ENCODE data around the gene CRABP1.

The CRABP1 gene

DNA sequence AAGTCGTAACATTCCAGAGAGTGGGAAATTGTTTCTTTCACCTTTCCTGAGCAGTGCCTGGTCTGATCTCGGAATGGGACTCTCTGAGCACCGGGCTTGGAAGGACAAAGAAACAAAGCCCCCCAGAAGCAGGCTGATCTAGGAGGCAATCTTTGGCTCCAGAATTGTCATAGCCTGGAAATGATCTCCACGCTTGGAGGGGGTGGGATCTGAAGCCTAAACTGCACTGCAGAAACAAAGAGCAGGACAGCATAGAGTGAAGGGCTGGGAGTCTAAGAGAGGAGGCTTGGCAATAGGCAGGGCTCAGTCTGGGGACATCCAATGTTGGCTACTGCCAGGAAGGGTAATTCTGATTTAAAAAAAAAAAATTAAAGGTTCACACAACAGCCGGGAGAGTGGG is 1.9 kb downstream of the CRABP1 start:
- TF ChIP-seq, protein P1, sequence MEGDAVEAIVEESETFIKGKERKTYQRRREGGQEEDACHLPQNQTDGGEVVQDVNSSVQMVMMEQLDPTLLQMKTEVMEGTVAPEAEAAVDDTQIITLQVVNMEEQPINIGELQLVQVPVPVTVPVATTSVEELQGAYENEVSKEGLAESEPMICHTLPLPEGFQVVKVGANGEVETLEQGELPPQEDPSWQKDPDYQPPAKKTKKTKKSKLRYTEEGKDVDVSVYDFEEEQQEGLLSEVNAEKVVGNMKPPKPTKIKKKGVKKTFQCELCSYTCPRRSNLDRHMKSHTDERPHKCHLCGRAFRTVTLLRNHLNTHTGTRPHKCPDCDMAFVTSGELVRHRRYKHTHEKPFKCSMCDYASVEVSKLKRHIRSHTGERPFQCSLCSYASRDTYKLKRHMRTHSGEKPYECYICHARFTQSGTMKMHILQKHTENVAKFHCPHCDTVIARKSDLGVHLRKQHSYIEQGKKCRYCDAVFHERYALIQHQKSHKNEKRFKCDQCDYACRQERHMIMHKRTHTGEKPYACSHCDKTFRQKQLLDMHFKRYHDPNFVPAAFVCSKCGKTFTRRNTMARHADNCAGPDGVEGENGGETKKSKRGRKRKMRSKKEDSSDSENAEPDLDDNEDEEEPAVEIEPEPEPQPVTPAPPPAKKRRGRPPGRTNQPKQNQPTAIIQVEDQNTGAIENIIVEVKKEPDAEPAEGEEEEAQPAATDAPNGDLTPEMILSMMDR (IDR thresholded peaks at IDR 0.05; ENCODE audit: control insufficient read depth, insufficient read depth, low read depth, low read length, missing control alignments): no peak
- no peak overlapping the region for H3K4me3 ChIP-seq (ENCODE audit: control insufficient read depth, low read depth, low read length)
- DNase-seq (ENCODE audit: low read depth): no peak

DNA sequence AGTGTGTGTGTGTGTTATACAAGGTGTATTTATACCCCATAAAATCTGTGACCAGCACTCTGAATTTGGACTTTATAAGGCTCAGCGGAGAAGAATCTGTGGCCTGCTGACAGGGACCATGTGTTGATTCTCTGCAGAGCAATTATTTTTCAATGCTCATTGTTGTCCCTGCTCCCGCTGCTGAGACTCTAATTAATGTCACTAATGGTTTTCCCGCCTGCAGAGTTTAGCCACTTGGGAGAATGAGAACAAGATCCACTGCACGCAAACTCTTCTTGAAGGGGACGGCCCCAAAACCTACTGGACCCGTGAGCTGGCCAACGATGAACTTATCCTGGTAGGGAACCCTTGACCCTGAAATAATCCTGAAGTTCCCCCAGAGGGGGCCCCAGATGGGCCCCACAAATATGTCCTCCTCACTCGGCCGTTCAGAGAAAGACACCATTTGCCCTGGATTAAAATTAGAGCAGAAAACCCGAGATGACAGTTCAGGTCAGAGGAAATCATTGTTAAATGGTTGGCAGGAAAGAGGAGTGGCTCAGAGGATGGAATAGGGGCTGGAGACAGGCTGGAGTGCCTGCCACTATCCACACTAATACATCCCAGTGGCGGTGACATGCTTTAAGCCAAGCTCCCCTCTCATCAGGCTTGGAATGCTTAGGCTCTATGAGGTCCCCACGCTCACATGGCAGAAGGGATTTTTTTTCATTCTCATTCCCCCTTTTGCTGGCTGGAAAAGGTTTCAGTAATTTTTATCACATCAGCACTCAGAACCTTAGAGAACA is 3.3 kb downstream of the CRABP1 start:
- no peak for DNase-seq (ENCODE audit: low read depth)
- TF ChIP-seq, protein P1 (IDR thresholded peaks at IDR 0.05; ENCODE audit: control insufficient read depth, insufficient read depth, low read depth, low read length, missing control alignments): peak; percentile 5
- H3K4me3 ChIP-seq (ENCODE audit: control insufficient read depth, low read depth, low read length): no peak overlapping the region

DNA sequence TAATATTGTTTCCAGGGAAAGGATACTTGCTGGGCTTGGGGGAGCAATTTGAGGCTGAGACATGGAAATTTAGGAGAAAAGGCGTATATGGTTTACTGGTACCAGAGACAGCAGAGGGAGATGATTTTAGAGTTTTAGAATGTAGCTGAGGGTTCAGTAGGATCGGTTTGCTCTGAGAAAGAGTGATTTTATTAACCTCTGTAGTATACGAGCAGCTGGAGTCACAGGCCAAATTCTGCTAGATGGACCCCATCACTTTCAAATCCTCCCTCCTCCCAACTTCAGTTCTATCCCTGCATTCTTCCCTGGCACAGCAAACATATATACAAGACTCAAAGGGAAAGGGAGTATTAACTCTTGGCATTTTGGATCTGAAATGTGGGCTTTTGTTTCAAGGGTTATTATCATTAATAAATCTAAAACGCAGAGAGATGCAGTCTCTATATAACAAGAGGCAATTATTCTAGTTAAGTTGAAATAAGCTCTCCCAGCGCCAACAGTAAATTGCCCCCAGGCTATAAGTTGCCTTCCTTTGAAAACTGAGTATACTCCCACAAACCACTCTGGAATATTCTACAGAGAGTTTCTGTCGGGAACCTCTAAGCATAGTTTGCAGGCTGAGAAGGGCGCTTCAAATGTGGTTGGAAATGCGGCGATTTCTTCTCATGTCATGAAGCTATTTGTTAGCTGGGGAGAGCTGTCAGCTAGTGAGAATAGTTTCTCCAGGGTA is 5.4 kb downstream of the CRABP1 start:
- no peak for DNase-seq (ENCODE audit: low read depth)
- no peak overlapping the region for H3K4me3 ChIP-seq (ENCODE audit: control insufficient read depth, low read depth, low read length)
- TF ChIP-seq, protein P1 (IDR thresholded peaks at IDR 0.05; ENCODE audit: control insufficient read depth, insufficient read depth, low read depth, low read length, missing control alignments): no peak

DNA sequence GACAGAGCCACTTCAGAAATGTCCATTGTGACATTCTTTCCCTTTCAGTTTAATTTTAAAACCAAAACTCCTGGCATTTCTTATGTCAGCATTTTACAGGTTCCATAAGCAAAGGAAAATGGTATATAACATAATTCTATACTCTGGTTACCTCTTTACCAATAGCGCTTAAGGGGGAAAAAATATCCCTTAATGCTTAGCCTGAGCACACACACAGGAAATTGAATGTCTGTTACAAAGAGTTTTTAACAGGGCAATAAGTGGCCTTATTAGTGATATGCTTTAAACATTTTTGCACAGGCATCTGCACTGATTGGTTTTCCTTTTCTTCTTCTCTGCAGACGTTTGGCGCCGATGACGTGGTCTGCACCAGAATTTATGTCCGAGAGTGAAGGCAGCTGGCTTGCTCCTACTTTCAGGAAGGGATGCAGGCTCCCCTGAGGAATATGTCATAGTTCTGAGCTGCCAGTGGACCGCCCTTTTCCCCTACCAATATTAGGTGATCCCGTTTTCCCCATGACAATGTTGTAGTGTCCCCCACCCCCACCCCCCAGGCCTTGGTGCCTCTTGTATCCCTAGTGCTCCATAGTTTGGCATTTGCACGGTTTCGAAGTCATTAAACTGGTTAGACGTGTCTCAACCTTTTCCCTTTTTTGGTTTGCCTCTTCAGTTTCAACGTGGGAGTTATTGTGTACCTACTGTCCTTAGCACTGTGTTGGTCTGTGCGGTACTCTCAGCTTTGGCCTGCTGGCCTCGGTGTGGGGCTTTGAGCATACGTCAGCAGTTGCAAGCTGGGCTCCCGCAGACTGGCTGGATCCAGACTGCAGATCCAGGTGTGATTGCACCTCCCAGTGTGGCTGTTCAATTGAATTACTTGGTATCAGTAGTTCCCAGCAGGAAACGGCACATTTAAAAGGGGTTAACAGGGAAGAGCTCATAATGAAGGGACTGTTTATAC is 7.7 kb downstream of the CRABP1 start:
- TF ChIP-seq, protein P1 (IDR thresholded peaks at IDR 0.05; ENCODE audit: control insufficient read depth, insufficient read depth, low read depth, low read length, missing control alignments): no peak
- DNase-seq (ENCODE audit: low read depth): no peak
- no peak overlapping the region for H3K4me3 ChIP-seq (ENCODE audit: control insufficient read depth, low read depth, low read length)

DNA sequence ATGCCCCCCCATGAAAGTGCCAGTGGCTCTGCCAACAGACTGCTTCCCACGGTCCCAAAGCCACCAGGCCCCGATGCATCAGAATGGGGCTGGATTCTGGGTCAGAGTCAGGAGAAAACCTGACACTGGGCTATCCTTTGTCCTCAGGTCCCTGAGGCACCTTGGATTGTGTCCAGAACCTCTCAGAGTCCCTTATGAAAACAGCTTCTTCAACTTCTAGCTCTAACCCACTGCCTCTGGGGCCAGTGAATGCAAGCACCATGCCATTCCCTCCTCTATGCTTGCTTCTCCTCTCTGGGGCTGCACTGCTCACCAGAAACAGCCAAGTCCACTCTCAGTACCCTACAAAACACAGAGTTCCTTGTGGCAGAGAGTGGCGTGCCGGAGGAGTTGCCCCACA is 9.9 kb downstream of the CRABP1 start:
- TF ChIP-seq, protein P1 (IDR thresholded peaks at IDR 0.05; ENCODE audit: control insufficient read depth, insufficient read depth, low read depth, low read length, missing control alignments): no peak
- DNase-seq (ENCODE audit: low read depth): no peak
- no peak overlapping the region for H3K4me3 ChIP-seq (ENCODE audit: control insufficient read depth, low read depth, low read length)

DNA sequence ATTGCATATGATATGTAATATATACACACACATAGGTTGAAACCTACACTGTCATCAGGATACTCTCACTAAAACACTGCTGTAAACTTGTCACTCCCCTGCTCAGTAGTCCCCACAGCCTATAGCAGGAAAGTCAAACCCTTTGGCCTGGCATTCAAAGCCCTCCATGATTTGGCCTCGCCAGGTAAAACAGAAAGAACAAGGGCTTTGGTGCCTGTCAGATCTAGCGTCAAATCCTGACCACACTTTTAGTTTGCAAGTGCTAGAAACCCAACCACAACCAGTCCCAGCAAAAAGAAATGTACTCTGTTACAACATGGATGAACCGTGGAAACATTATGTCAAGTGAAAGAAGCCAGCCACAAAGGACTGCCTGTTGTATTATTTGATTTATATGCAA is 11.4 kb downstream of the CRABP1 start:
- TF ChIP-seq, protein P1 (IDR thresholded peaks at IDR 0.05; ENCODE audit: control insufficient read depth, insufficient read depth, low read depth, low read length, missing control alignments): no peak
- no peak for DNase-seq (ENCODE audit: low read depth)
- H3K4me3 ChIP-seq (ENCODE audit: control insufficient read depth, low read depth, low read length): no peak overlapping the region
